ENCODE data around the gene SSBP3. TPM values are rescaled to one million over a fixed set of nuclear protein-coding genes. Genes with fewer than 3 reads are reported as not detected.

The SSBP3 gene
- polyA plus RNA-seq, 1 of the 3 experiments (the other 2 are of a cell fraction), result 26.2 TPM

DNA sequence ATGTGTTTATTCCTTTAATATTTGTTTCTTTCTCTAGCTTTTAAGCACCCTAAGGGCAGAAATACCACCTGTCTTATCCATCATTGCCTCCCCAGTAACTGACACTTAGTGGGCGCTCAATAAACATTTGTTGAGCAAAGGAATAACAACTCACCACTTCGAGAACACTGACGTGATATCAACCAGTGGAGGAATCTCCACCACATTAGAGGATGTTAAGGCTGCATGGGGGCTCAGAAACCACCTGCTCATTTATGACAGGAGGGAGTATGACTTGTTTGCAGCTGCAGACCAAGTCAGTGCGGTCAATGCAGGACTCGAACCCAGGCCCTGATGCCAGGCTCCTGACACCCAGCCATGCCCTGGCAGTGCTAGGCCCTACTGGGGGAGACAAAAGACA, 103.6 kb downstream of the SSBP3 start:
- CTCF ChIA-PET, result interaction anchor here (1.5 to 5.5 kb wide), 2 partner anchors 8 to 28 kb away, joined by 3 to 42 read pairs; no protein-coding TSS in a partner anchor
- no peak overlapping the region for H3K4me2 ChIP-seq
- H3K79me2 ChIP-seq (ENCODE audit: insufficient read depth), result peaks cover 22% of the 10 kb centered on the region; the same call in 1 of the 2 replicates
- no peak for TF ChIP-seq RCOR1 (IDR thresholded peaks at IDR 0.05; ENCODE audit: low read length)
- TF ChIP-seq, protein P1, sequence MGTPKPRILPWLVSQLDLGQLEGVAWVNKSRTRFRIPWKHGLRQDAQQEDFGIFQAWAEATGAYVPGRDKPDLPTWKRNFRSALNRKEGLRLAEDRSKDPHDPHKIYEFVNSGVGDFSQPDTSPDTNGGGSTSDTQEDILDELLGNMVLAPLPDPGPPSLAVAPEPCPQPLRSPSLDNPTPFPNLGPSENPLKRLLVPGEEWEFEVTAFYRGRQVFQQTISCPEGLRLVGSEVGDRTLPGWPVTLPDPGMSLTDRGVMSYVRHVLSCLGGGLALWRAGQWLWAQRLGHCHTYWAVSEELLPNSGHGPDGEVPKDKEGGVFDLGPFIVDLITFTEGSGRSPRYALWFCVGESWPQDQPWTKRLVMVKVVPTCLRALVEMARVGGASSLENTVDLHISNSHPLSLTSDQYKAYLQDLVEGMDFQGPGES (IDR thresholded peaks at IDR 0.05; ENCODE audit: low read depth, low read length), result no peak
- TF ChIP-seq, protein P2, sequence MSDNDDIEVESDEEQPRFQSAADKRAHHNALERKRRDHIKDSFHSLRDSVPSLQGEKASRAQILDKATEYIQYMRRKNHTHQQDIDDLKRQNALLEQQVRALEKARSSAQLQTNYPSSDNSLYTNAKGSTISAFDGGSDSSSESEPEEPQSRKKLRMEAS (IDR thresholded peaks at IDR 0.05; ENCODE audit: low read depth), result no peak
- TF ChIP-seq, protein P3, sequence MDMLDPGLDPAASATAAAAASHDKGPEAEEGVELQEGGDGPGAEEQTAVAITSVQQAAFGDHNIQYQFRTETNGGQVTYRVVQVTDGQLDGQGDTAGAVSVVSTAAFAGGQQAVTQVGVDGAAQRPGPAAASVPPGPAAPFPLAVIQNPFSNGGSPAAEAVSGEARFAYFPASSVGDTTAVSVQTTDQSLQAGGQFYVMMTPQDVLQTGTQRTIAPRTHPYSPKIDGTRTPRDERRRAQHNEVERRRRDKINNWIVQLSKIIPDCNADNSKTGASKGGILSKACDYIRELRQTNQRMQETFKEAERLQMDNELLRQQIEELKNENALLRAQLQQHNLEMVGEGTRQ (IDR thresholded peaks at IDR 0.05; ENCODE audit: borderline replicate concordance, low read depth, low read length), result no peak
- TF ChIP-seq MEF2A (IDR thresholded peaks at IDR 0.05; ENCODE audit: borderline replicate concordance, low read depth), result no peak
- no peak for TF ChIP-seq RAD21 (IDR thresholded peaks at IDR 0.05; ENCODE audit: low read length)
- TF ChIP-seq TAF1 (IDR thresholded peaks at IDR 0.05; ENCODE audit: borderline replicate concordance, low read depth, low read length), result no peak
- no peak for TF ChIP-seq EZH2phosphoT487 (IDR thresholded peaks at IDR 0.05; ENCODE audit: borderline replicate concordance, low read depth)
- TF ChIP-seq SMC3 (IDR thresholded peaks at IDR 0.05; ENCODE audit: low read depth, low read length), result no peak
- no peak for TF ChIP-seq SIN3A (IDR thresholded peaks at IDR 0.05; ENCODE audit: borderline replicate concordance, low read depth, low read length)
- no peak for TF ChIP-seq CHD2 (IDR thresholded peaks at IDR 0.05; ENCODE audit: low read length, partially characterized antibody)
- no peak for TF ChIP-seq NRF1 (IDR thresholded peaks at IDR 0.05; ENCODE audit: low read depth, low read length)
- H3K4me1 ChIP-seq (ENCODE audit: control insufficient read depth in 1 of 2, insufficient read depth in 2 of 2, low read depth in 1 of 2, low read length in 1 of 2), result peaks cover 0 to 83% of the 10 kb centered on the region in 2 experiments; a peak in 1 of 4 replicates
- DNase-seq, result no peak
- H3K4me3 ChIP-seq (ENCODE audit: low read depth in 2 of 2, low read length in 1 of 2), result no peak overlapping the region
- no peaks in the 10 kb centered on the region for H3K9me2 ChIP-seq
- 97% methylated on average over 5 of the region's 5 CpGs for WGBS (ENCODE audit: low lambda C conversion rate)
- H3K9me3 ChIP-seq, result no peaks in the 10 kb centered on the region
- POLR2A ChIA-PET, result no interaction called here
- no peak overlapping the region for H3K9ac ChIP-seq
- peak overlapping the region in 1 of 2 experiments; percentile 62; a peak in 2 of 4 replicates for H3K27ac ChIP-seq (ENCODE audit: low read depth in 2 of 2, low read length in 1 of 2)
- H3K36me3 ChIP-seq (replicated peaks in 1 of 2; ENCODE audit: control insufficient read depth in 1 of 2, insufficient read depth in 2 of 2, low read length in 1 of 2), result no peaks in the 10 kb centered on the region
- no peaks in the 10 kb centered on the region for H3F3A ChIP-seq (replicated peaks; ENCODE audit: insufficient read depth)
- peaks cover 4% of the 10 kb centered on the region; the same call in 1 of the 2 replicates for H4K20me1 ChIP-seq (ENCODE audit: insufficient read depth)
- no peak overlapping the region for H2AFZ ChIP-seq (ENCODE audit: low read depth)
- no peaks in the 10 kb centered on the region for H3K27me3 ChIP-seq (ENCODE audit: insufficient read depth)

DNA sequence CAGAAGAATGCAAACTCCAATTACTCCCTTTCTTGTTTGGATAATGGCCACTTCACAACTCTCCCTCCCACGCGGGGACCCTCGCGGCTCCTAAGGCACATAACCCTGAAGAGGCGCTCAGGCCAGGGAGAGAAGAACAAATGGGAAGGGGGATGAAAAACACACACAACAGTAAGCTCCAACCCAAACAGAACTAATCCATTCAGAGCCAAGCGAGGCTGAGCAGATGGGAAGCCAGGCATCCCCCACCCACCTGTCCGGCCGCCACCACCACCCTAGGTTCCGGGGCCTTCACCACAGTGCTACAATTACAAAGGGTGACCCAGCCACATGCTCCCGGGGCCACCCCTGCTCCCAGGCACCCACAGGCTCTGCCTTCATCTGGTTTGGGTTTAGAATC, 104.7 kb downstream of the SSBP3 start:
- H3K4me1 ChIP-seq (ENCODE audit: control insufficient read depth in 1 of 2, insufficient read depth in 2 of 2, low read depth in 1 of 2, low read length in 1 of 2), result peaks cover 0 to 84% of the 10 kb centered on the region in 2 experiments; a peak in 2 of 4 replicates
- TF ChIP-seq, protein P2 (IDR thresholded peaks at IDR 0.05; ENCODE audit: low read depth), result no peak
- TF ChIP-seq TCF12 (IDR thresholded peaks at IDR 0.05) (no peak), TAF1 (IDR thresholded peaks at IDR 0.05; ENCODE audit: borderline replicate concordance, low read depth, low read length) (no peak), FOXM1 (IDR thresholded peaks at IDR 0.05; ENCODE audit: low read depth) (no peak), GATA2 (CRISPR knock-in tag; IDR thresholded peaks at IDR 0.05) (no peak), EZH2phosphoT487 (IDR thresholded peaks at IDR 0.05; ENCODE audit: borderline replicate concordance, low read depth) (no peak), JUND (IDR thresholded peaks at IDR 0.05) (no peak), FOSL2 (IDR thresholded peaks at IDR 0.05; ENCODE audit: borderline replicate concordance, low read depth) (no peak), RXRA (IDR thresholded peaks at IDR 0.05; ENCODE audit: borderline replicate concordance, low read depth) (no peak), CHD2 (IDR thresholded peaks at IDR 0.05; ENCODE audit: low read length, partially characterized antibody) (no peak), FOXJ3 (CRISPR knock-in tag; IDR thresholded peaks at IDR 0.05) (no peak), POLR2AphosphoS5 (IDR thresholded peaks at IDR 0.05; ENCODE audit: low read depth, low read length) (no peak), ELF1 (IDR thresholded peaks at IDR 0.05) (no peak), NFIC (IDR thresholded peaks at IDR 0.05; ENCODE audit: borderline replicate concordance) (no peak), TEAD4 (IDR thresholded peaks at IDR 0.05; ENCODE audit: borderline replicate concordance, insufficient read depth) (no peak)
- TF ChIP-seq, protein P4, sequence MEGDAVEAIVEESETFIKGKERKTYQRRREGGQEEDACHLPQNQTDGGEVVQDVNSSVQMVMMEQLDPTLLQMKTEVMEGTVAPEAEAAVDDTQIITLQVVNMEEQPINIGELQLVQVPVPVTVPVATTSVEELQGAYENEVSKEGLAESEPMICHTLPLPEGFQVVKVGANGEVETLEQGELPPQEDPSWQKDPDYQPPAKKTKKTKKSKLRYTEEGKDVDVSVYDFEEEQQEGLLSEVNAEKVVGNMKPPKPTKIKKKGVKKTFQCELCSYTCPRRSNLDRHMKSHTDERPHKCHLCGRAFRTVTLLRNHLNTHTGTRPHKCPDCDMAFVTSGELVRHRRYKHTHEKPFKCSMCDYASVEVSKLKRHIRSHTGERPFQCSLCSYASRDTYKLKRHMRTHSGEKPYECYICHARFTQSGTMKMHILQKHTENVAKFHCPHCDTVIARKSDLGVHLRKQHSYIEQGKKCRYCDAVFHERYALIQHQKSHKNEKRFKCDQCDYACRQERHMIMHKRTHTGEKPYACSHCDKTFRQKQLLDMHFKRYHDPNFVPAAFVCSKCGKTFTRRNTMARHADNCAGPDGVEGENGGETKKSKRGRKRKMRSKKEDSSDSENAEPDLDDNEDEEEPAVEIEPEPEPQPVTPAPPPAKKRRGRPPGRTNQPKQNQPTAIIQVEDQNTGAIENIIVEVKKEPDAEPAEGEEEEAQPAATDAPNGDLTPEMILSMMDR (IDR thresholded peaks at IDR 0.05), result no peak
- H3K27me3 ChIP-seq (ENCODE audit: insufficient read depth), result no peaks in the 10 kb centered on the region
- peaks cover 4% of the 10 kb centered on the region; the same call in 1 of the 2 replicates for H4K20me1 ChIP-seq (ENCODE audit: insufficient read depth)
- H3F3A ChIP-seq (replicated peaks; ENCODE audit: insufficient read depth), result no peaks in the 10 kb centered on the region
- H3K79me2 ChIP-seq (ENCODE audit: insufficient read depth), result peaks cover 21% of the 10 kb centered on the region; the same call in 1 of the 2 replicates
- POLR2A ChIA-PET, result no interaction called here
- H3K27ac ChIP-seq (ENCODE audit: low read depth in 2 of 2, low read length in 1 of 2), result peak overlapping the region in 1 of 2 experiments; percentile 23; a peak in 1 of 4 replicates
- H2AFZ ChIP-seq (ENCODE audit: low read depth), result no peak overlapping the region
- CTCF ChIA-PET, result interaction anchor here (1.5 to 5.5 kb wide), 2 partner anchors 10 to 27 kb away, joined by 3 to 42 read pairs; no protein-coding TSS in a partner anchor
- H3K4me2 ChIP-seq, result no peak overlapping the region
- H3K9me2 ChIP-seq, result no peaks in the 10 kb centered on the region
- no peaks in the 10 kb centered on the region for H3K9me3 ChIP-seq
- H3K36me3 ChIP-seq (replicated peaks in 1 of 2; ENCODE audit: control insufficient read depth in 1 of 2, insufficient read depth in 2 of 2, low read length in 1 of 2), result no peaks in the 10 kb centered on the region
- no peak overlapping the region for H3K4me3 ChIP-seq (ENCODE audit: low read depth in 2 of 2, low read length in 1 of 2)
- WGBS (ENCODE audit: low lambda C conversion rate), result 95% methylated on average over 9 of the region's 10 CpGs
- no peak overlapping the region for H3K9ac ChIP-seq
- DNase-seq, result no peak
